WTC11 (cell line): ENCODE results near the gene TGFBI.

ENCODE experiments used
- ATF6 ChIP-seq: sonication (generic); formaldehyde crosslinking; IDR thresholded peaks from 2 replicates; pipeline ENCODE4 v1.8.1; 2023; ENCODE audit warnings: mild to moderate bottlenecking, missing genetic modification reagents
- CTCF ChIP-seq: fragments of 200-600 bp; IDR thresholded peaks from 2 replicates; pipeline ENCODE4 v1.8.0; 2022; ENCODE audit warnings: antibody characterized with exemption
- FOXP1 ChIP-seq: sonication (generic); formaldehyde crosslinking; IDR thresholded peaks from 2 replicates; pipeline ENCODE4 v1.8.0; 2022; ENCODE audit warnings: missing genetic modification reagents, mild to moderate bottlenecking, moderate library complexity, borderline replicate concordance
- GRHL2 ChIP-seq: fragments of 250-450 bp; sonication (Bioruptor Pico); IDR thresholded peaks from 2 replicates; pipeline ENCODE4 v1.8.0; 2022; ENCODE audit warnings: mild to moderate bottlenecking, moderate library complexity; ENCODE audit not compliant: insufficient replicate concordance, severe bottlenecking
- MLX ChIP-seq: sonication (generic); formaldehyde crosslinking; IDR thresholded peaks from 2 replicates; pipeline ENCODE4 v1.8.1; 2023; ENCODE audit warnings: mild to moderate bottlenecking, missing genetic modification reagents, moderate library complexity
- RELA ChIP-seq: sonication (generic); formaldehyde crosslinking; IDR thresholded peaks from 2 replicates; pipeline ENCODE4 v1.8.1; 2022; ENCODE audit warnings: missing genetic modification reagents, mild to moderate bottlenecking, borderline replicate concordance
- SP1 ChIP-seq: sonication (generic); formaldehyde crosslinking; conservative IDR thresholded peaks from 2 replicates; pipeline ENCODE4 v1.8.1; 2022; ENCODE audit warnings: missing genetic modification reagents
- USF1 ChIP-seq: sonication (generic); formaldehyde crosslinking; IDR thresholded peaks from 2 replicates; pipeline ENCODE4 v1.8.0; 2022; ENCODE audit warnings: mild to moderate bottlenecking, missing genetic modification reagents
- ZBTB21 ChIP-seq: sonication (generic); formaldehyde crosslinking; IDR thresholded peaks from 2 replicates; pipeline ENCODE4 v1.8.1; 2023; ENCODE audit warnings: mild to moderate bottlenecking, missing genetic modification reagents, borderline replicate concordance

GRCh38 chr5:136094189-136094912 is 65.6 kb downstream of the TGFBI start:
- TF ChIP-seq CTCF (no peak), GRHL2 (CRISPR knock-in tag) (no peak), ZBTB21 (CRISPR knock-in tag) (no peak), SP1 (CRISPR knock-in tag) (no peak), RELA (CRISPR knock-in tag) (no peak), MLX (CRISPR knock-in tag) (no peak), FOXP1 (CRISPR knock-in tag) (no peak), ATF6 (no peak), USF1 (no peak)
